Muscle layer of colon (tissue), 2 donors: ENCODE measurements around the gene NFIB.

Source experiments
- H3K27ac ChIP-seq: one replicate; pipeline ENCODE4 v1.7.0; 2013; ENCODE audit warnings: low read depth, mild to moderate bottlenecking, low read length, moderate library complexity
- H3K27me3 ChIP-seq, 2 donors: one replicate each; pipeline ENCODE4 v1.7.0; 2013; ENCODE audit warnings: low read length in 2 of 2, mild to moderate bottlenecking in 2 of 2; ENCODE audit not compliant: insufficient read depth in 2 of 2, control insufficient read depth in 1 of 2
- H3K36me3 ChIP-seq: one replicate; pipeline ENCODE4 v1.7.0; 2013; ENCODE audit warnings: mild to moderate bottlenecking, low read length; ENCODE audit not compliant: insufficient read depth
- H3K4me1 ChIP-seq: one replicate; pipeline ENCODE4 v1.7.0; 2013; ENCODE audit warnings: mild to moderate bottlenecking, low read length; ENCODE audit not compliant: insufficient read depth
- H3K4me3 ChIP-seq, 2 donors: one replicate each; pipeline ENCODE4 v1.7.0; 2013; ENCODE audit warnings: low read length in 2 of 2, low read depth in 1 of 2, mild to moderate bottlenecking in 1 of 2, moderate library complexity in 1 of 2
- H3K9ac ChIP-seq: one replicate; pipeline ENCODE4 v1.7.0; 2013; ENCODE audit warnings: low read length
- H3K9me3 ChIP-seq: one replicate; pipeline ENCODE4 v1.7.0; 2013; ENCODE audit warnings: mild to moderate bottlenecking, low read length
- donor health status: abdominal sarcoma.
- donor health status: Adenocarcinoma of cecum.

NFIB gene

GRCh38 chr9:14228602-14229001 is 85.3 kb downstream of the NFIB start:
- H3K4me1 ChIP-seq = peaks cover 4% of the 10 kb centered on the region
- no peak overlapping the region for H3K9ac ChIP-seq
- H3K36me3 ChIP-seq = no peaks in the 10 kb centered on the region
- H3K27ac ChIP-seq = no peak overlapping the region
- H3K4me3 ChIP-seq = no peak overlapping the region
- no peaks in the 10 kb centered on the region for H3K9me3 ChIP-seq
- H3K27me3 ChIP-seq = no peaks in the 10 kb centered on the region

GRCh38 chr9:14226855-14227532 is 86.9 kb downstream of the NFIB start:
- H3K9me3 ChIP-seq = no peaks in the 10 kb centered on the region
- H3K27me3 ChIP-seq = no peaks in the 10 kb centered on the region
- H3K27ac ChIP-seq = no peak overlapping the region
- H3K9ac ChIP-seq = no peak overlapping the region
- no peaks in the 10 kb centered on the region for H3K36me3 ChIP-seq
- H3K4me3 ChIP-seq = no peak overlapping the region
- peaks cover 5% of the 10 kb centered on the region for H3K4me1 ChIP-seq

DNA sequence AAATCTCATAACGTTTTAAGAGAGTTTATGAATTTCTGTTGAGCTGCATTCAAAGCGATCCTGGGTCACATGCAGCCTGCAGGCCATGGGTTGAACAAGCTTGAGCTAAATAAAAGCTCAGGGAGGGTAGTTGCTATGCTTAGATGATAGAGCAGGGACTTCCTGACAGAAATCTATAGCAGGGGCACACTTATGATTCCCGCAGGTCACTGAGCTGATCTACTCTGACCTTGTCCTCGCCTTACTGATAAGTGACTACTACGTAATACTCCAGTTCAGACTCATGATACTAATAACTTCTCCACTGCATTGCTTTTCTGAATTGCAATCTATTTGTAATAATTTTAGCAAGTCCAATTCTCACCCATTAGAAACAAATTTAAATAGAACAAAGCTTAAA is 90.9 kb downstream of the NFIB start:
- Histone ChIP-seq H3K27ac (no peak overlapping the region), H3K9me3 (no peaks in the 10 kb centered on the region), H3K4me3 (no peak overlapping the region), H3K27me3 (no peaks in the 10 kb centered on the region), H3K4me1 (peaks cover 43% of the 10 kb centered on the region), H3K36me3 (no peaks in the 10 kb centered on the region), H3K9ac (no peak overlapping the region)

- no peak overlapping the region for H3K27ac ChIP-seq
- peaks cover 46% of the 10 kb centered on the region for H3K4me1 ChIP-seq
- H3K27me3 ChIP-seq = no peaks in the 10 kb centered on the region
- no peaks in the 10 kb centered on the region for H3K36me3 ChIP-seq
- no peaks in the 10 kb centered on the region for H3K9me3 ChIP-seq
- no peak overlapping the region for H3K9ac ChIP-seq
- peak overlapping the region in 1 of 2 donors; percentile 21 for H3K4me3 ChIP-seq
Observed at GRCh38 chr9:14222149-14222835, 91.6 kb downstream of the NFIB start.

DNA sequence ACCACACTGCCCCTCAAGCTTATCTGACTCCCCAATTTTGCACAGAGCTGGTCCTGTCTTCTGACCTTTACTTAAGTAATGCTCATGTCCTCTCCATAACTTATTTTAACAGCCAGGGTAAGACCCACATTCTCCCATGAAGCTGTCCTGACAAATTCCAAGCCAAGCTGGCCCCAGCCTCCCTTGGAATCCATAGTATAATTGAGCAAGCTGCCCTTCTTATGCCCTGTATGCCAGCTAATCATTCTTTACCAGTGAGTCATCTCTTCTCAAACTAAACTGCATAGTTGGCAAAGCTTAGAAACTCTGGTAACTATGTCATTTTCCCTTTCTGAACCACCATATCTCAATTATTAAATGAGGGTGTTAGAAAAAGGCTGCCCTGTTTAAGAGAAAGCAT is 92.4 kb downstream of the NFIB start:
- no peak overlapping the region for H3K4me3 ChIP-seq
- no peaks in the 10 kb centered on the region for H3K27me3 ChIP-seq
- H3K4me1 ChIP-seq = peaks cover 46% of the 10 kb centered on the region
- no peak overlapping the region for H3K9ac ChIP-seq
- no peaks in the 10 kb centered on the region for H3K36me3 ChIP-seq
- no peaks in the 10 kb centered on the region for H3K9me3 ChIP-seq
- H3K27ac ChIP-seq = no peak overlapping the region

DNA sequence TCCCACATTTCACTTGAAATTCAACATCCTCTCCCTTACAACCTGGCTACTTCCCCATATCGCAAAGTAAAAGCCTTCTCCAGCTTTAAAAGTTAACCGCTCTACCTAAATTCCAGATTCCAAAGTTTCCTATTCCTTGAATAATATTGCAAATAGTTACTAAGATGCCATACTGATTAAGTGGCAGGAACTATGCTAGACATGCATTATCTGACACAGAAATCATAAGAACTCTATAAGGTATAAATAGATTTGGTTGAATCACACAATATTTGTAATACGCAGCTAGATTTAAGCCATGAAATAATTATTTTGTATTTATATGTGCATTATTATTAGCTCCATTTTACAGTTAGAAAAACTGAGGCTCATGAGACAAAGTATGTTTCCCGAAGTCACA is 92.8 kb downstream of the NFIB start:
- no peak overlapping the region for H3K4me3 ChIP-seq
- no peak overlapping the region for H3K27ac ChIP-seq
- H3K4me1 ChIP-seq = peaks cover 46% of the 10 kb centered on the region
- H3K36me3 ChIP-seq = no peaks in the 10 kb centered on the region
- no peak overlapping the region for H3K9ac ChIP-seq
- H3K9me3 ChIP-seq = no peaks in the 10 kb centered on the region
- no peaks in the 10 kb centered on the region for H3K27me3 ChIP-seq

GRCh38 chr9:14220256-14220655 is 93.7 kb downstream of the NFIB start:
- no peak overlapping the region for H3K4me3 ChIP-seq
- peaks cover 46% of the 10 kb centered on the region for H3K4me1 ChIP-seq
- H3K27ac ChIP-seq = no peak overlapping the region
- H3K27me3 ChIP-seq = no peaks in the 10 kb centered on the region
- H3K36me3 ChIP-seq = no peaks in the 10 kb centered on the region
- no peaks in the 10 kb centered on the region for H3K9me3 ChIP-seq
- no peak overlapping the region for H3K9ac ChIP-seq

DNA sequence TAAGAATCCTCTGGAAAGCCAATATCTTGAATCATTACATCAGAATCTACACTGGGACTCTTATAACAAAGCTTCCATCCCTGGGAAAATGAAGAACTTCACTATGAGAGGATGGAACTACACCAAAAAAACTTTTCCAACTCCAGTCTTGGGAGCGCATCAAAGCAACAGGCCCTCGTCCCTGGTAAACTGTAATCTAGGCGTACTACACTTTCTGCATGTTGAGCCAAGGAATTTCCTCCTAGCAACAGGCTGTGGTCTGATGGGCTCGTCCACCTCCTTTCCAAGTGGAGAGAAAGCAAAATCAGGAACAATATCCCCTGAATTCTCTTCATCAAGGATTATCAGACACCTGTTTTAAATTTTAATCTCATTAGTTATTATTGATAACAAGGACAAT is 94.1 kb downstream of the NFIB start:
- H3K4me1 ChIP-seq = peaks cover 46% of the 10 kb centered on the region
- no peaks in the 10 kb centered on the region for H3K9me3 ChIP-seq
- H3K4me3 ChIP-seq = no peak overlapping the region
- H3K27ac ChIP-seq = no peak overlapping the region
- no peaks in the 10 kb centered on the region for H3K27me3 ChIP-seq
- H3K36me3 ChIP-seq = no peaks in the 10 kb centered on the region
- no peak overlapping the region for H3K9ac ChIP-seq

DNA sequence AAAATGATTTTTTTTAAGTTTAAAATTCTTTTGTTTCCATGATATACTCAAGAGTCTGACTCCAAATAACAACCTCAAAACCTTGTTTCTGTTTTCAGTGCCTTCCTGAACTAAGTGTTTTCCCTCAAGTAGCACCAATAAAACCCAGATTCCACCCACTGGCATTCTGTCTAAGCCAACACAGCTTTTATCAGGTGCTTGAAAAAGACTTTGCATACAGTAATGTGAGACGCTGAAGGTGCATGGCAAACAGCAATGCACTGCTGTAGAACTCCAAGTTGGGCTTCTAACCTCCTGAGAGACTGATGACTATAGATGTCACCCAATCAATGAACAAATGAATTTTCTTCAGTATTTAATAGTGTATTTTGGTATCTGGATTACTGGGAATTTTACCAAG is 95.7 kb downstream of the NFIB start:
- Histone ChIP-seq H3K9me3 (no peaks in the 10 kb centered on the region), H3K9ac (no peak overlapping the region), H3K4me1 (peaks cover 60% of the 10 kb centered on the region), H3K4me3 (no peak overlapping the region), H3K27me3 (no peaks in the 10 kb centered on the region), H3K36me3 (no peaks in the 10 kb centered on the region), H3K27ac (no peak overlapping the region)

DNA sequence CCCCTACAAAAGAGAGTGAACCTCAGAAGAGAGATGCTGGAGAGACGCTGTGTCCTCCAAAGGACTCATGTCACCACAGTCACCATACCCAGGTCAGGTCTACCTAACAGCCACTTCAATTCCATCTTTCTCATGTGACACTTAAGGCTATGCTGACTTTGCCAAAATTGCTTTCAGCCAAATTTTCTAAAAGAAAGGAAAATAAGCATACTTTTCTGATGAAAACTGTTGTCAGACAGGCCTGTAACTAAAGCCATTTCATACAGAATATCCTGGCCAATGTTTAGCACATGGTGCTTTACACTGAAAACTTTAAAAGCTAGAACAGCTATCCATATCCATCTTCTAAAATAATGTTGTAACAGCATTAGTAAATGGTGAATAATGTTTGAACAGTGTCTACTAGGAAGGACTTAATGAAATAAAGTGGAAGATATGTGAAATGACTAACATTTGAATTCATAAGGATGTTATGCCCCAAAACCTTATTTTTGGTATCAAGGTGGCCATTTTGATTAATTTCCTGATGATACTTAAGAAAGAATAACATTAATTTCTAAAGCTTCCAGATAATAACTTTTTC is 97.2 kb downstream of the NFIB start:
- H3K36me3 ChIP-seq = no peaks in the 10 kb centered on the region
- H3K9me3 ChIP-seq = no peaks in the 10 kb centered on the region
- no peaks in the 10 kb centered on the region for H3K27me3 ChIP-seq
- H3K4me3 ChIP-seq = no peak overlapping the region
- no peak overlapping the region for H3K9ac ChIP-seq
- H3K4me1 ChIP-seq = peaks cover 62% of the 10 kb centered on the region
- H3K27ac ChIP-seq = no peak overlapping the region

DNA sequence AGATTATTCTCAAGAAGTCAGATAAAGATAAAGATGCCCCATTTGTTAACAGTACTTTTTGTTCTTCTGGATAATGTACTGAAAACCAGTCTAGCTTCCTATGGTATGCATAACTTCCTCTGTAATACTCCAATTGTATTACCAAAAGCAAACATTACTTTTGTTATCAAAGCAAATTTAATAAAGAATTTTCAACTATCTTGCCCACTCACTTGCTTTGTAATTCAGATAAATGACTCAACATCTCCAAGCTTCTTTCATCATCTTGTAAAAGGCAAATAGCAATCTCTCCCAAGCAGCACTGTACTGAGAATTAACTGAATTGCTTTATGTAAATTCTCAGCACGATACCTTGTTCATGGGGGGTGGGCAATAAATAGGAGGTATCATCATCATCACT is 98.3 kb downstream of the NFIB start:
- peaks cover 57% of the 10 kb centered on the region for H3K4me1 ChIP-seq

GRCh38 chr9:14214693-14215092 is 99.2 kb downstream of the NFIB start:
- Histone ChIP-seq H3K27ac (no peak overlapping the region), H3K27me3 (no peaks in the 10 kb centered on the region)

More for the DNA sequence above, 98.3 kb downstream of the NFIB start:
- Histone ChIP-seq H3K4me3 (no peak overlapping the region), H3K27ac (no peak overlapping the region), H3K27me3 (no peaks in the 10 kb centered on the region), H3K9ac (no peak overlapping the region), H3K9me3 (no peaks in the 10 kb centered on the region), H3K36me3 (no peaks in the 10 kb centered on the region)

More at GRCh38 chr9:14214693-14215092, 99.2 kb downstream of the NFIB start:
- Histone ChIP-seq H3K4me3 (no peak overlapping the region), H3K9me3 (no peaks in the 10 kb centered on the region), H3K4me1 (peaks cover 48% of the 10 kb centered on the region), H3K36me3 (no peaks in the 10 kb centered on the region), H3K9ac (no peak overlapping the region)
